HG02943 (cell line): Measurements from ENCODE around the gene TSPAN4.

Experiments used
- ATAC-seq: cut with Tn5 transposase; IDR thresholded peaks from one replicate; pipeline ENCODE4 v1.9.1; 2021; ENCODE audit warnings: mild to moderate bottlenecking, low read depth, moderate library complexity; ENCODE audit not compliant: unreplicated experiment

The TSPAN4 gene, protein sequence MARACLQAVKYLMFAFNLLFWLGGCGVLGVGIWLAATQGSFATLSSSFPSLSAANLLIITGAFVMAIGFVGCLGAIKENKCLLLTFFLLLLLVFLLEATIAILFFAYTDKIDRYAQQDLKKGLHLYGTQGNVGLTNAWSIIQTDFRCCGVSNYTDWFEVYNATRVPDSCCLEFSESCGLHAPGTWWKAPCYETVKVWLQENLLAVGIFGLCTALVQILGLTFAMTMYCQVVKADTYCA

DNA sequence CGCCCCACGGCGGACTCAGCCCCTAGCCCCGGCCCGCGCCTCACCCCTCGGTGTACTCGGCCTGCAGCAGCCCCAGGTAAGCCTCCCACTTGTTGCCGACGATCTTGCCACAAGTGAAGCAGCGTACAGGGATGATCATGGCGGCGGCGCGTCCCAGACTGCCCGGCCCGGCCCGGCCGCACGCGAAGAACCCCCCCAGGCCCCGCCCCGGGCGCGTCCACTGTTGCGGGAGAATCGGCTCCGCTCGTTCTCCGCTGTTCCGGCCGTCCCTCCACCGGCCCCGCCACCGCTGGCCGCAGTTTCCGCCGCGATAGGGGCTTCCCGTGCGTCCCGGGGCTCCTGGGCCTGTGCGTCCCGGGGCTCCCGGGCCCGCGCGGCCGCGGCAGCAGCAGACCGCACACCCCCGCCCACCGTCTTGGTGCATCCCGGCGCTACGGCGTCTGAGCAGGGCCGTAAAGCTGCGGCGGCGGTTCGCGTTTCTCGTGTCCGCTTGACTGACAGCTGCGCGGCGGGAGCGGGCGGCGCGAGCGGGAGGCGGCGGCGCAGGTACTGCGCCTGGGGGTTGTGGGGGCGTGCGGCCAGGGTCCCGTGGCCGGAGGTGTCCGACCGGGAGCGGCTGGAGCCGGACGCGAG lies at the start of gene TSPAN4, which contains the start of gene POLR2L:
TSPAN4 (plus strand) TSS at position 483 of the 633 bp plus-strand sequence. CDS start 7,453 bp downstream, outside the sequence.
POLR2L (minus strand) TSS at position 160 of the 633 bp plus-strand sequence; CDS start at position 139, 21 bp downstream.
- ATAC-seq, result peak; percentile 71

- no peak for ATAC-seq
Measured at GRCh38 chr11:792873-793272, 49.8 kb upstream of the TSPAN4 start.

- no peak for ATAC-seq
Measured at GRCh38 chr11:793556-793955, 49.1 kb upstream of the TSPAN4 start.

DNA sequence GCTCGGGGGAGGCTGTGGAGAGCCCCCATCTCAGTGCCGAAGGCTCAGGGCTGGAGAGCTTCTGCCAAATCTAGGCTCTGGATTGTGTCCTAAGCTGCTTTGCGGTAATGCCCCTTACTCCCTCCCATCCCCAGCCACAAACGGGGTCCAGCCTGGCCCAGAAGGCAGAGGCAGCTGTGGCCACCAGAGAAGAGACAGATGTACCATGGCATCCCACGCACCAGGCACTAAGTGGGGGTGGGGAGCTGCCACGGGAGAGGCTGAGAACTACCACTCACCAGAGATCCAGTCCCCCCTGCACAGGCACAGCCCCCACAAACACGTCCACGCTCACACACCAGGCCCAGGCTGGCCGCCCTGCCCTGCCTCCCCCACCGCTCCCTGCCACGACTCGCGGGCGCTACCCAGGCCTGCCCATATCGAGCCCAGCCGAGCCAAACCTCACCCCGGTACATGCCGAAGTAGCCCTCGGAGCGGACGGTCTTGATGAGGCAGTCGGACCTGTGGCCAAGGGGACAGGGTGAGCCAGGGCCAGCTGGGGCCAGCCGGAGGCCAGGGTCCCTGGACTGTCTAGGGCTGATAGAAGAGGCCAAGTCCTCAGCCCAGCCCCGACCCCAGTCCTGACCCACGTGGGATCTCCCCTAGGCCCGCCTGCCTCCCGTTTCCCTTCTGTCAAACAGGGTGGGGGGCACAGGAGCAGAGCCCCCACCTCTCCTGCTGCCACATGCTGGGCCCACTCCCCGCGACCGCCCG lies 48.5 kb upstream of the TSPAN4 start:
- ATAC-seq, result no peak

- no peak for ATAC-seq
Measured at GRCh38 chr11:794766-795633, 47.7 kb upstream of the TSPAN4 start.

DNA sequence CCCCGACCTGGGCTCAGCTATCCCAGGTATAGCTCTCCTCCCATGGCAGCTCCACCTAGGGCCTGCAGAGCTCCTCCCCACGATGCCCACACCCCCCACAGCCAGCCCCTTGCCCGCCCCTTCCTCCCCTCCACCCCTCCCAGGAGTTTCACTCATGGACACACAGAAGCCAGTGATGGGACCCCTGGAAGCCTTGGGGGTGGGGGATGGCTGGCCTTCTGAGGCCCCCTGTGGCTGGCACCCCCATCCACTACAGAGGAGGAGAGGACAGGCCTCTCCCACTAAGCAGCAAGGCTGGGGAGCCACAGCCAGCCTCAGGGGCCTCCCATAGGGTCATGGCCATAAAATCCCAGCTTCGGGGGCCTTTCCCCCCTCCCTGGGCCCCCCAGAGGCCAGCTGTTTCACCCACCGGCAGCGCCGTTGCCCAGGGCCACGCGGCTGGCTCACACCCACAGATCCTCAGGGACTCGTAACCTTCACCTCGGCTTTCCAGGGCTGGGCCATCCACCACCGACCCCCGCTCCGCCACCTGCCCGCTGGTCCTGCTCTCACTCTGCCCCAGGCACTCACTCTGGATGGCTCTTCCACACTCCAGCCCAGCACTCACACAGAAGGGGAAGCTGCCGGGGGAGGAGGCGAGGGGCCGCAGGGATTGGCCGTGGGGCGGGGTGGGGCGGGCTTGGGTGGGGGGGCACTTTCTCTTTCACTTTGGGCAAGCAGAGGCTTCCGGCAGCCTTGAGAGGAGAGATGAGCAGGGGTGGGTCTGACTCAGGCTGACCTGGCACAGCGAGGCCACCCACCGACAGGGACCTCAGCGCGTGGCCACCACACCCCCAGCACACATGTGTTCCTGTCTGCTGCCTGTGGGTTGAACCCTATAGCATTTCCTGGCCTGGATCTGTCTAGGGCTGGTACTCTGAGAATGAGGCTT lies 46.8 kb upstream of the TSPAN4 start:
- ATAC-seq, result no peak

DNA sequence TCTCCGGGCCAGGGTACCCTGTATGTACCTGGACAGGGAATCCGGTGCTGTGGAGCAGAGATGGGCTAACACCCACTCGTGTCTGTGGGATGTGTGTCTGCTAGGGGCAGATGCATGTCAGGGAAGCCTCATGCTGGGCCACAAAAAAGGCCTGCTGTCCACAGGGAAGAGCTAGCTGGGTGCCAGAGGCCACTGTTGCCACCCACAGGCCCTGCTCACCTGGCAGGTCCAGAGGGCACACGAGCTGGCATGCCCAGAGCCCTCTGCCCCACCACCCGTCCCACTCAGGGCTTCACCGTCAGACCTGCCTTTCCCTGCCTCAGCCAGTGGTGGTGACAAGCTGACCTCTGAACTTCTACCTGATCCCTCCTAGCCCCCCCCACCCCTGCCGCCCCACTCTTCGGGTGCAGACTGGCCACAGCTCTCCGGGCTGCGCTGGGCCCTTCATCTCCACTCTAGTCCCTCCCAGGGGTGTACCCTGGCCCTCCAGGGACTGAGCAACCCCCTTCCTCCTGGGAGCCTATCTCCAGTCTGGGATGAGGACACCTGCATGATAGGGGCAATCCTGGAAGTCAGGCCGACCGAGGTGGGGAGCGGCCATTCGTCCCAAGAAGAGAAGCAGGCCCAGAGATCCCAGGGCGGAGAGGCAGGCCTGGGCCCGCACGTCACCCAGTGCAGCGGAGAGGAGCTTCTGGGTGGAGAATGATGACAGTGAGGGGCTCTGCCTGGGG lies 45.9 kb upstream of the TSPAN4 start:
- ATAC-seq, result no peak

- ATAC-seq, result peak; percentile 36
Measured at GRCh38 chr11:797296-798092, 45.2 kb upstream of the TSPAN4 start.

- peak; percentile 54 for ATAC-seq
Measured at GRCh38 chr11:798093-798713, 44.4 kb upstream of the TSPAN4 start, which contains the start of gene SLC25A22. TSS of gene SLC25A22 (minus strand) at chr11:798281. CDS start at chr11:795006, 3,275 bp downstream.

GRCh38 chr11:799641-800316 lies 42.9 kb upstream of the TSPAN4 start:
- no peak for ATAC-seq

GRCh38 chr11:800473-800872 lies 42.2 kb upstream of the TSPAN4 start:
- no peak for ATAC-seq

- no peak for ATAC-seq
Measured at GRCh38 chr11:801097-801780, 41.4 kb upstream of the TSPAN4 start.

GRCh38 chr11:802018-802617 lies 40.5 kb upstream of the TSPAN4 start:
- no peak for ATAC-seq

DNA sequence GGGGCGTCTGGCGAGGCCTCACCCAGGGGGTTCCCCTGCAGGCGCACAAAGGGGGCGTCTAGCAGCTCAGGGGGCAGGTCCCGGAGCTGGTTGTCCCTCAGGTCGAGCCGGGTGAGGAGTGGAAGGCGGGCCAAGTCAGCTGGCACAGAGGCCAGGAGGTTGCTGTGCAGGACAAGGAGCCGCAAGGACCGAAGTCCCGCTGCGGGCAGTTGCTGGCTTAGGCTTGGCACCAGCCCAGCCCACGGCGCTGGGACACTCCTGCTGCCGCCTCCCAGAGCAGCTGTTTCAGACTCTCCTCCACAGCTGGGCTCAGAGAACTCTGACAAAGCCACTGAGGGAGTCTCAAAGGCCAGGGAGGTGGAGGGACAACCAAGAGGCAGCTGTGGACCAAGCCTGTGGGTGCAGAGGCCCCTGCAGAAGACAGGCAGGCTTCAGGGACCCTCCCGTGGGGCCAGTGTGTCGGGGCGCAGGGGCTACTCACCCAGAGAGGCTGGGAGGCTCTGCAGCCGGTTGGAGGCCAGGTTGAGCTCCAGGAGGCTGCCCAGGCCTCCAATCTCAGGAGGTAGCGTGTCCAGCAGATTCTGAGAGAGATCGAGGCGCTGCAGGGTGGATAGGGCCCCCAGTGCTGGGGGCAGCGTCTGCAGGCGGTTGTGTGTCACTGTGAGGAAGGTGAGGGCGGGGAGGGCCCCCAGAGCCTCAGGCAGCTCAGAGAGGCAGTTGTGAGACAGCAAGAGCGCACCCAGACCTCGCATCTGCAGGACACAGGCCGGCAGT lies 39.8 kb upstream of the TSPAN4 start:
- no peak for ATAC-seq

GRCh38 chr11:803467-803742 lies 39.2 kb upstream of the TSPAN4 start:
- no peak for ATAC-seq
